ENCODE measurements around the gene ZNF432. TPM values are rescaled to one million over a fixed set of nuclear protein-coding genes. Genes with fewer than 3 reads are reported as not detected.
"Not testable (repeated sequence)": the region's sequence is repeated elsewhere in the genome, so short reads cannot be mapped to it uniquely, and the experiment has no call there.

The ZNF432 gene
- total RNA-seq, 2 donors from 2014 or later: 21.3 to 31.0 TPM

DNA sequence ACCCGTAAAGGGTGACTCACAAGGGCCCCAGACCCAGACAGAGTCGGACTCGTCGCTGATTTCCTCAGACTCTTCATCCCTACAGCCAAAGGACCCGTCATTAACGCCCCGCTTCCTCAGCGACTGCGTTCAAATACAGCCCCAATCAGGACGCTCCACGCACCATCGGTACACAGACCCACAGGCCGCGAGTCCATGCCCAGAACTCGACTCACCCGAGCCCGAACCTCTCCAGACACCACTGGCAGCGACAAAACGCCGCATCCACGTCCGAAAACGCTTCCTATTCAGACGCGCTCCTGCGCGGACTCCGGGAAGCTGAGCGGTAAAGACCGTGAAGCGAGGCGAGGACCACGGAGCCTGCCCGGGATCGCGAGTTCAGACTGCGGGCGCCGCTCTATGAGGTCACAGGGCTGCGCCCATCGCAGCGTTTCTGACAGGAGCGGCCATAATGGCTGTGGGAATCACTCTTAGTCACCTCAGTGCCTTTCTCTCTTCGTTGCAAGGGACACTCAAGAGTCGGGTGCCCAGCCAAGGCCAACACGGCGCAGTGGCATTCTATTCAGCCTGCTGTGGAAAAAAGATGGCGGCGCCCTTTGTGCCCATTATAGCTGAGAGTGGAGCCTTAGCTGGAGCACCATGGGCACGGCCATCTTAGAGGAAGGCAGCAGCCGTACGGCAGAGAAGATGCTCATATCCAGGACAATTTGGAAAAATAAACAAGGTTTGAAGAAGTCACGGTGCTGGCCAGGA, 20.4 kb downstream of the ZNF432 start, which contains the start of gene ZNF614:
Gene ZNF614 (minus strand): TSS at position 353 of the 753 bp plus-strand sequence. CDS start 2,634 bp downstream, outside the sequence.
- Mint-ChIP-seq H3K36me3 (ENCODE audit: low read depth) (peaks cover 63% of the 10 kb centered on the region), H3K4me1 (peaks cover 9% of the 10 kb centered on the region), H3K27ac (peak within 1 kb of the TSS; percentile 99), H3K9me3 (peaks cover 76% of the 10 kb centered on the region), H3K27me3 (ENCODE audit: insufficient read depth) (no peaks in the 10 kb centered on the region), H3K4me3 (peak within 1 kb of the TSS; percentile 100)
- peak within 1 kb of the TSS; percentile 98 for H3K9ac ChIP-seq (ENCODE audit: extremely low read depth, low read length, poor library complexity, severe bottlenecking)
- peaks cover 78% of the 10 kb centered on the region for H3K9me3 ChIP-seq (ENCODE audit: control insufficient read depth, low read length)
- DNase-seq: peak; percentile 94
- no peaks in the 10 kb centered on the region for H3K27me3 ChIP-seq (ENCODE audit: control insufficient read depth, insufficient read depth, low read length, poor library complexity, severe bottlenecking)
- WGBS, 2 experiments (ENCODE audit: insufficient coverage in 1 of 2, insufficient read length in 1 of 2): 0 to 1% methylated on average over 27 to 53 of the region's 53 CpGs
- TF ChIP-seq, protein P1, sequence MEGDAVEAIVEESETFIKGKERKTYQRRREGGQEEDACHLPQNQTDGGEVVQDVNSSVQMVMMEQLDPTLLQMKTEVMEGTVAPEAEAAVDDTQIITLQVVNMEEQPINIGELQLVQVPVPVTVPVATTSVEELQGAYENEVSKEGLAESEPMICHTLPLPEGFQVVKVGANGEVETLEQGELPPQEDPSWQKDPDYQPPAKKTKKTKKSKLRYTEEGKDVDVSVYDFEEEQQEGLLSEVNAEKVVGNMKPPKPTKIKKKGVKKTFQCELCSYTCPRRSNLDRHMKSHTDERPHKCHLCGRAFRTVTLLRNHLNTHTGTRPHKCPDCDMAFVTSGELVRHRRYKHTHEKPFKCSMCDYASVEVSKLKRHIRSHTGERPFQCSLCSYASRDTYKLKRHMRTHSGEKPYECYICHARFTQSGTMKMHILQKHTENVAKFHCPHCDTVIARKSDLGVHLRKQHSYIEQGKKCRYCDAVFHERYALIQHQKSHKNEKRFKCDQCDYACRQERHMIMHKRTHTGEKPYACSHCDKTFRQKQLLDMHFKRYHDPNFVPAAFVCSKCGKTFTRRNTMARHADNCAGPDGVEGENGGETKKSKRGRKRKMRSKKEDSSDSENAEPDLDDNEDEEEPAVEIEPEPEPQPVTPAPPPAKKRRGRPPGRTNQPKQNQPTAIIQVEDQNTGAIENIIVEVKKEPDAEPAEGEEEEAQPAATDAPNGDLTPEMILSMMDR (conservative IDR thresholded peaks at IDR 0.05): no peak
- peaks cover 58% of the 10 kb centered on the region for H3K36me3 ChIP-seq (ENCODE audit: control insufficient read depth, insufficient read depth, low read length)
- peak within 1 kb of the TSS; percentile 94 for H3K4me3 ChIP-seq (ENCODE audit: low read length)
- no peaks in the 10 kb centered on the region for H3K4me1 ChIP-seq (ENCODE audit: control insufficient read depth, insufficient read depth, low read length)
- peak within 1 kb of the TSS; percentile 97 for H3K27ac ChIP-seq (ENCODE audit: low read depth, low read length)

DNA sequence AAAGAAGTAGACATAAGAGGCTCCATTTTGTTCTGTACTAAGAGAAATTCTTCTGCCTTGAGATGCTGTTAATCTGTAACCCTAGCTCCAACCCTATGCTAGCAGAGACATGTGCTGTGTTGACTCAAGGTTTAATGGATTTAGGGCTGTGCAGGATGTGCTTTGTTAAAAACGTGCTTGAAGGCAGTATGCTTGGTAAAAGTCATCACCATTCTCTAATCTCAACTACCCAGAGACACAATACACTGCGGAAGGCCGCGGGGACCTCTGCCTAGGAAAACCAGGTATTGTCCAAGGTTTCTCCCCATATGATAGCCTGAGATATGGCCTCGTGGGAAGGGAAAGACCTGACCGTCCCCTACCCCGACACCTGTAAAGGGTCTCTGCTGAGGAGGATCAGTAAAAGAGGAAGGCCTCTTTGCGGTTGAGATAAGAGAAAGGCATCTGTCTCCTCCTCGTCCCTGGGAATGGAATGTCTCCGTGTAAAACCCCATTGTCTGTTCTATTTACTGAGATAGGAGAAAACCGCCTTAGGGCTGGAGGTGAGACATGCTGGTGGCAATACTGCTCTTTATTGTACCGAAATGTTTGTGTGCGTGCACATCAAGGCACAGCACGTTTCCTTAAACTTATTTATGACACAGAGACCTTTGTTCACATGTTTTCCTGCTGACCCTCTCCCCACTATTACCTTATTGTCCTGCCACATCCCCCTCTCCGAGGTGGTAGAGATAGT, 22.2 kb downstream of the ZNF432 start:
- not testable (repeated sequence) for H3K4me1 ChIP-seq (ENCODE audit: control insufficient read depth, insufficient read depth, low read length); H3K27me3 ChIP-seq (ENCODE audit: control insufficient read depth, insufficient read depth, low read length, poor library complexity, severe bottlenecking); H3K4me1 Mint-ChIP-seq; H3K27me3 Mint-ChIP-seq (ENCODE audit: insufficient read depth)
- Histone ChIP-seq H3K9ac (ENCODE audit: extremely low read depth, low read length, poor library complexity, severe bottlenecking) (peak overlapping the region; percentile 98), H3K36me3 (ENCODE audit: control insufficient read depth, insufficient read depth, low read length) (peaks cover 57% of the 10 kb centered on the region), H3K27ac (ENCODE audit: low read depth, low read length) (peak overlapping the region; percentile 85), H3K9me3 (ENCODE audit: control insufficient read depth, low read length) (peaks cover 76% of the 10 kb centered on the region), H3K4me3 (ENCODE audit: low read length) (peak overlapping the region; percentile 94)
- WGBS, 2 experiments (ENCODE audit: insufficient coverage in 1 of 2, insufficient read length in 1 of 2): 63 to 77% methylated on average over 7 to 15 of the region's 15 CpGs
- Mint-ChIP-seq H3K9me3 (peaks cover 74% of the 10 kb centered on the region), H3K36me3 (ENCODE audit: low read depth) (peaks cover 69% of the 10 kb centered on the region), H3K4me3 (peak overlapping the region; percentile 100), H3K27ac (peak overlapping the region; percentile 99)
- DNase-seq: peak; percentile 57

- H3K27me3 Mint-ChIP-seq (ENCODE audit: insufficient read depth); H3K4me1 ChIP-seq (ENCODE audit: control insufficient read depth, insufficient read depth, low read length); H3K9ac ChIP-seq (ENCODE audit: extremely low read depth, low read length, poor library complexity, severe bottlenecking); H3K4me1 Mint-ChIP-seq; H3K4me3 Mint-ChIP-seq; H3K27ac ChIP-seq (ENCODE audit: low read depth, low read length); H3K27me3 ChIP-seq (ENCODE audit: control insufficient read depth, insufficient read depth, low read length, poor library complexity, severe bottlenecking): not testable (repeated sequence)
- peaks cover 75% of the 10 kb centered on the region for H3K9me3 Mint-ChIP-seq
- Histone ChIP-seq H3K9me3 (ENCODE audit: control insufficient read depth, low read length) (peaks cover 76% of the 10 kb centered on the region), H3K36me3 (ENCODE audit: control insufficient read depth, insufficient read depth, low read length) (peaks cover 64% of the 10 kb centered on the region), H3K4me3 (ENCODE audit: low read length) (peak overlapping the region; percentile 74)
- DNase-seq: peak; percentile 54
- H3K36me3 Mint-ChIP-seq (ENCODE audit: low read depth): peaks cover 70% of the 10 kb centered on the region
- H3K27ac Mint-ChIP-seq: peak overlapping the region; percentile 52
- 82 to 90% methylated on average over 2 to 4 of the region's 4 CpGs for WGBS, 2 experiments (ENCODE audit: insufficient coverage in 1 of 2, insufficient read length in 1 of 2)
Observed at GRCh38 chr19:52024478-52024877, 24.2 kb downstream of the ZNF432 start.

DNA sequence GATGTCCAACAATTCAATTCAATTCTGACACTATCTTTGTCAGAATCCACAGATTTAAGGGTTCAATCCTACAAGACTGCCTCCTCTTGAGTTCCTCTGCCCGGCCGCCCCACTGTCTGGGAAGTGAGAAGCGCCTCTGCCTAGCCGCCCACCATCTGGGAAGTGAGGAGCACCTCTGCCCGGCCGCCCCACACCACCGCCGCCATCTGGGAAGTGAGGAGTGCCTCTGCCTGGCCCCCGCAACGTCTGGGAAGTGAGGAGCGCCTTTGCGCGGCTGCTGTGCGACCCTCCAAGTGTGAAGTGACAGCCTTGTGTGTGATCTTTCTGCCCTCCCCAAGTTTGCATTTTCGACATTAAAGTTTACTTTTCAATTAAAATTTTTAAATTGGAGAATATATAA, 26.4 kb downstream of the ZNF432 start:
- no peaks in the 10 kb centered on the region for H3K27me3 Mint-ChIP-seq (ENCODE audit: insufficient read depth)
- peaks cover 92% of the 10 kb centered on the region for H3K9me3 Mint-ChIP-seq
- H3K36me3 Mint-ChIP-seq (ENCODE audit: low read depth): peaks cover 92% of the 10 kb centered on the region

More for the DNA sequence above, 26.4 kb downstream of the ZNF432 start:
- no peak overlapping the region for H3K9ac ChIP-seq (ENCODE audit: extremely low read depth, low read length, poor library complexity, severe bottlenecking)
- H3K9me3 ChIP-seq (ENCODE audit: control insufficient read depth, low read length): peaks cover 94% of the 10 kb centered on the region
- WGBS, 2 experiments (ENCODE audit: insufficient coverage in 1 of 2, insufficient read length in 1 of 2): 96% methylated on average over 5 to 14 of the region's 15 CpGs
- TF ChIP-seq, protein P1 (conservative IDR thresholded peaks at IDR 0.05): no peak
- no peak for DNase-seq
- no peaks in the 10 kb centered on the region for H3K27me3 ChIP-seq (ENCODE audit: control insufficient read depth, insufficient read depth, low read length, poor library complexity, severe bottlenecking)
- no peak overlapping the region for H3K4me3 Mint-ChIP-seq
- no peak overlapping the region for H3K27ac Mint-ChIP-seq
- H3K4me1 Mint-ChIP-seq: peaks cover 8% of the 10 kb centered on the region
- H3K4me3 ChIP-seq (ENCODE audit: low read length): peak overlapping the region; percentile 70
- no peaks in the 10 kb centered on the region for H3K4me1 ChIP-seq (ENCODE audit: control insufficient read depth, insufficient read depth, low read length)
- peaks cover 87% of the 10 kb centered on the region for H3K36me3 ChIP-seq (ENCODE audit: control insufficient read depth, insufficient read depth, low read length)
- no peak overlapping the region for H3K27ac ChIP-seq (ENCODE audit: low read depth, low read length)
